COR-L47 (cell line): ENCODE data around the gene SLC16A1.
"Not testable (repeated sequence)": the region's sequence is repeated elsewhere in the genome, so short reads cannot be mapped to it uniquely, and the experiment has no call there.

Experiments
- DNase-seq: peaks from one replicate; lab custom pipeline; 2025; lab: John Stamatoyannopoulos, UW

SLC16A1 gene

GRCh38 chr1:112964347-112964746 is 8.4 kb upstream of the SLC16A1 start:
- no peak for DNase-seq

GRCh38 chr1:112961072-112961471 is 5.1 kb upstream of the SLC16A1 start:
- DNase-seq = no peak

GRCh38 chr1:112960384-112960783 is 4.4 kb upstream of the SLC16A1 start:
- no peak for DNase-seq

GRCh38 chr1:112958236-112958635 is 2.2 kb upstream of the SLC16A1 start:
- DNase-seq = not testable (repeated sequence)

GRCh38 chr1:112957133-112957812 is 1.3 kb upstream of the SLC16A1 start:
- peak; percentile 22 for DNase-seq

GRCh38 chr1:112956544-112957132 is 642 bp upstream of the SLC16A1 start:
- peak; percentile 21 for DNase-seq

- DNase-seq = peak; percentile 38
These were observed 837 bp downstream of the SLC16A1 start for GRCh38 chr1:112954945-112955772.

- no peak for DNase-seq
These were observed 1.9 kb downstream of the SLC16A1 start for GRCh38 chr1:112954017-112954650.

- DNase-seq = no peak
These were observed 5.6 kb downstream of the SLC16A1 start for GRCh38 chr1:112950426-112950825.

- no peak for DNase-seq
These were observed 9.3 kb downstream of the SLC16A1 start for GRCh38 chr1:112946683-112947082.

GRCh38 chr1:112939810-112940209 is 16.2 kb downstream of the SLC16A1 start:
- DNase-seq = no peak

GRCh38 chr1:112938210-112938609 is 17.8 kb downstream of the SLC16A1 start:
- DNase-seq = no peak

- no peak for DNase-seq
These were observed 18.5 kb downstream of the SLC16A1 start for GRCh38 chr1:112937495-112937894.

- no peak for DNase-seq
These were observed 18.9 kb downstream of the SLC16A1 start for GRCh38 chr1:112937070-112937469.

- DNase-seq = no peak
These were observed 20.4 kb downstream of the SLC16A1 start for GRCh38 chr1:112935461-112936111.

GRCh38 chr1:112934577-112934976 is 21.4 kb downstream of the SLC16A1 start:
- DNase-seq = no peak

GRCh38 chr1:112933820-112934571 is 22.0 kb downstream of the SLC16A1 start:
- DNase-seq = no peak

- no peak for DNase-seq
These were observed 26.0 kb downstream of the SLC16A1 start for GRCh38 chr1:112929979-112930378.

GRCh38 chr1:112927462-112927990 is 28.5 kb downstream of the SLC16A1 start:
- DNase-seq = no peak

GRCh38 chr1:112926858-112927257 is 29.1 kb downstream of the SLC16A1 start:
- DNase-seq = no peak

GRCh38 chr1:112925015-112925414 is 31.0 kb downstream of the SLC16A1 start:
- no peak for DNase-seq
